ENCODE results near the gene S100A7. TPM values are rescaled to one million over a fixed set of nuclear protein-coding genes. Genes with fewer than 3 reads are reported as not detected.
A peak's percentile ranks its signal among the peaks of the same experiment; 100 is the strongest.
"Not testable (repeated sequence)": the region's sequence is repeated elsewhere in the genome, so short reads cannot be mapped to it uniquely, and the experiment has no call there.

S100A7 gene
- total RNA-seq, 1 experiment from 2014 or later, result not detected

- H3K27me3 ChIP-seq, result peaks cover 18% of the 10 kb centered on the region
- H3K4me3 ChIP-seq, result no peak overlapping the region
- peak; percentile 63 for DNase-seq
- H3K36me3 ChIP-seq, result no peaks in the 10 kb centered on the region
- H3K9me3 ChIP-seq, result no peaks in the 10 kb centered on the region
Observed at GRCh38 chr1:153422450-153423068, 37.9 kb downstream of the S100A7 start.

GRCh38 chr1:153420306-153420705 is 40.1 kb downstream of the S100A7 start:
- Histone ChIP-seq H3K4me3 (no peak overlapping the region), H3K36me3 (no peaks in the 10 kb centered on the region), H3K9me3 (no peaks in the 10 kb centered on the region), H3K27me3 (peaks cover 11% of the 10 kb centered on the region)
- DNase-seq, result no peak

- not testable (repeated sequence) for H3K9me3 ChIP-seq, H3K4me3 ChIP-seq, DNase-seq, H3K36me3 ChIP-seq
- peaks cover 11% of the 10 kb centered on the region for H3K27me3 ChIP-seq
Observed at GRCh38 chr1:153419436-153419793, 41.0 kb downstream of the S100A7 start.

GRCh38 chr1:153418758-153419435 is 41.6 kb downstream of the S100A7 start:
- H3K9me3 ChIP-seq, H3K27me3 ChIP-seq, H3K4me3 ChIP-seq, DNase-seq, H3K36me3 ChIP-seq: not testable (repeated sequence)

GRCh38 chr1:153417136-153417888 is 43.1 kb downstream of the S100A7 start:
- no peak overlapping the region for H3K4me3 ChIP-seq
- no peaks in the 10 kb centered on the region for H3K9me3 ChIP-seq
- H3K36me3 ChIP-seq, result no peaks in the 10 kb centered on the region
- no peak for DNase-seq
- peaks cover 3% of the 10 kb centered on the region; the same call in 1 of the 2 replicates for H3K27me3 ChIP-seq

GRCh38 chr1:153415850-153416570 is 44.4 kb downstream of the S100A7 start, which contains the start of gene S100A7A:
Gene S100A7A, plus strand, starts transcription at chr1:153416520. Its CDS starts 1,563 bp downstream, at chr1:153418083.
- H3K9me3 ChIP-seq, result peaks cover 6% of the 10 kb centered on the region; the same call in 1 of the 2 replicates
- H3K27me3 ChIP-seq, result peaks cover 3% of the 10 kb centered on the region; the same call in 1 of the 2 replicates
- no peak within 1 kb of the TSS for H3K4me3 ChIP-seq
- no peaks in the 10 kb centered on the region for H3K36me3 ChIP-seq
- no peak for DNase-seq

GRCh38 chr1:153413961-153414360 is 46.5 kb downstream of the S100A7 start:
- H3K36me3 ChIP-seq, H3K9me3 ChIP-seq, H3K27me3 ChIP-seq, DNase-seq, H3K4me3 ChIP-seq: not testable (repeated sequence)

Other genes starting within 250 kb of the S100A7 start
- gene PRR9, start 243.1 kb downstream of the S100A7 start, total RNA-seq (2014; rRNA removed; shearing (Covaris generic); ENCODE audit: low replicate concordance), result 0.07 and 1.0 TPM in 2 replicates
- not detected in 2 replicates for gene LORICRIN, start 201.0 kb downstream of the S100A7 start, total RNA-seq (2014; rRNA removed; shearing (Covaris generic); ENCODE audit: low replicate concordance)
- not detected in 2 replicates for gene PGLYRP3, start 147.7 kb downstream of the S100A7 start, total RNA-seq (2014; rRNA removed; shearing (Covaris generic); ENCODE audit: low replicate concordance)
- not detected in 2 replicates for gene PGLYRP4, start 111.8 kb downstream of the S100A7 start, total RNA-seq (2014; rRNA removed; shearing (Covaris generic); ENCODE audit: low replicate concordance)
- gene S100A9, start 102.8 kb downstream of the S100A7 start, total RNA-seq (2014; rRNA removed; shearing (Covaris generic); ENCODE audit: low replicate concordance), result not detected in 2 replicates
- not detected in 2 replicates for gene S100A12, start 85.0 kb downstream of the S100A7 start, total RNA-seq (2014; rRNA removed; shearing (Covaris generic); ENCODE audit: low replicate concordance)
- gene S100A8, start 69.6 kb downstream of the S100A7 start, total RNA-seq (2014; rRNA removed; shearing (Covaris generic); ENCODE audit: low replicate concordance), result not detected in 2 replicates
- not detected in 2 replicates for gene S100A7A, start 44.1 kb downstream of the S100A7 start, total RNA-seq (2014; rRNA removed; shearing (Covaris generic); ENCODE audit: low replicate concordance)
- gene S100A6, start 75.3 kb upstream of the S100A7 start, total RNA-seq (2014; rRNA removed; shearing (Covaris generic); ENCODE audit: low replicate concordance), result 474 and 904 TPM in 2 replicates
- not detected in 2 replicates for gene S100A5, start 80.3 kb upstream of the S100A7 start, total RNA-seq (2014; rRNA removed; shearing (Covaris generic); ENCODE audit: low replicate concordance)
- gene S100A4, start 85.2 kb upstream of the S100A7 start, total RNA-seq (2014; rRNA removed; shearing (Covaris generic); ENCODE audit: low replicate concordance), result 438 and 702 TPM in 2 replicates
- gene S100A3, start 88.6 kb upstream of the S100A7 start, total RNA-seq (2014; rRNA removed; shearing (Covaris generic); ENCODE audit: low replicate concordance), result 0.81 and 3.4 TPM in 2 replicates
- 29.6 and 34.8 TPM in 2 replicates for gene S100A2, start 105.2 kb upstream of the S100A7 start, total RNA-seq (2014; rRNA removed; shearing (Covaris generic); ENCODE audit: low replicate concordance)
- 315 and 318 TPM in 2 replicates for gene S100A16, start 152.5 kb upstream of the S100A7 start, total RNA-seq (2014; rRNA removed; shearing (Covaris generic); ENCODE audit: low replicate concordance)
- 1.3 TPM in 1 of 2 replicates, not detected in the other for gene S100A14, start 155.7 kb upstream of the S100A7 start, total RNA-seq (2014; rRNA removed; shearing (Covaris generic); ENCODE audit: low replicate concordance)
- gene S100A13, start 166.9 kb upstream of the S100A7 start, total RNA-seq (2014; rRNA removed; shearing (Covaris generic); ENCODE audit: low replicate concordance), result 128 and 143 TPM in 2 replicates
- gene S100A1, start 167.8 kb upstream of the S100A7 start, total RNA-seq (2014; rRNA removed; shearing (Covaris generic); ENCODE audit: low replicate concordance), result 0.99 TPM in 1 of 2 replicates, not detected in the other
- gene CHTOP, start 173.4 kb upstream of the S100A7 start, total RNA-seq (2014; rRNA removed; shearing (Covaris generic); ENCODE audit: low replicate concordance), result 61.0 and 72.4 TPM in 2 replicates
- 50.4 and 84.0 TPM in 2 replicates for gene SNAPIN, start 198.1 kb upstream of the S100A7 start, total RNA-seq (2014; rRNA removed; shearing (Covaris generic); ENCODE audit: low replicate concordance)
- gene ILF2, start 210.3 kb upstream of the S100A7 start, total RNA-seq (2014; rRNA removed; shearing (Covaris generic); ENCODE audit: low replicate concordance), result 305 and 372 TPM in 2 replicates
- gene NPR1, start 218.0 kb upstream of the S100A7 start, total RNA-seq (2014; rRNA removed; shearing (Covaris generic); ENCODE audit: low replicate concordance), result 0.33 TPM in 1 of 2 replicates, not detected in the other

All from MG63 (cell line).